GM21423 (cell line): ENCODE results near the gene RNF31.

ENCODE experiments used
- ATAC-seq: cut with Tn5 transposase; IDR thresholded peaks from one replicate; pipeline ENCODE4 v1.9.1; 2021; ENCODE audit warnings: mild to moderate bottlenecking, moderate library complexity; ENCODE audit not compliant: unreplicated experiment

The RNF31 gene

DNA sequence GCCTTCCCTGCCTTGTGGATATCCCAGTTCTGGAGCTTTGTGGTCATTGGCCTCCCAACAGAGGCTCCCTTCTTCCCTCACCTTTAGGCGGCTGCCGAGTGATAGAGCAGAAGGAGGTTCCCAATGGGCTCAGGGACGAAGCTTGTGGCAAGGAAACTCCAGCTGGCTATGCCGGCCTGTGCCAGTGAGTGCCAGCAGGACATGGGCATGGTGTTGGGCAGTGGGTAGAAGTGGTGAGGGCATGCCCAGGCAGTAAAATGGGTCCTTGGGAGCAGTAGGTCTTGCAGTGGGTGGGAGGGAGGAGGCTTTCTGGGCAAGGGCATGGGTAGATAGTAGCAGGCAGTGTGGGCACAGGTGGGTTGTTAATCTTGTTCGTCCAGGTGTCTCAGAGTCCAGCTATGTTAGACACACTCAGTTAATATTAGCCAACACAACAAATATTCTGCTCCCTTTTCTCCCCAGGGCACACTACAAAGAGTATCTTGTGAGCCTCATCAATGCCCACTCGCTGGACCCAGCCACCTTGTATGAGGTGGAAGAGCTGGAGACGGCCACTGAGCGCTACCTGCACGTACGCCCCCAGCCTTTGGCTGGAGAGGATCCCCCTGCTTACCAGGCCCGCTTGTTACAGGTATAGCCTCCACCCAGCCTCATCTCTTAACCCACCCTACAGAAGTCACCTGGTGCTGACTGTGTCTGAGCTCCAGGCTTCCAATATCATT is 12.6 kb downstream of the RNF31 start:
- no peak for ATAC-seq

DNA sequence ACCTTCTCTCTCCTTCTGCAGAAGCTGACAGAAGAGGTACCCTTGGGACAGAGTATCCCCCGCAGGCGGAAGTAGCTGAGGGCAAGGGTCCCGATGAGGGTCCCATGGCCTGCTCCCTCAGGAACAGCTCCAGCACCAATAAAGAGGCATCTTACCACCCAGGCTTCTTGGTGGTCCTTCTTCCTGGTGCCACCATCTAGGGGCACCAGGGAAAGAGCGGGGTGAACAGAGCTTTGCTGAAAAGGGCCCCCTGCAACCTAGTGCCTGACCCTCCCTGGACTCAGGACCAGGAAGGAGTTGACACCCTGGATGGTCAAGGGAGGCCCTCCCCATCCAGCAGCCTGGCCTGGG is 13.2 kb downstream of the RNF31 start:
- ATAC-seq = no peak

DNA sequence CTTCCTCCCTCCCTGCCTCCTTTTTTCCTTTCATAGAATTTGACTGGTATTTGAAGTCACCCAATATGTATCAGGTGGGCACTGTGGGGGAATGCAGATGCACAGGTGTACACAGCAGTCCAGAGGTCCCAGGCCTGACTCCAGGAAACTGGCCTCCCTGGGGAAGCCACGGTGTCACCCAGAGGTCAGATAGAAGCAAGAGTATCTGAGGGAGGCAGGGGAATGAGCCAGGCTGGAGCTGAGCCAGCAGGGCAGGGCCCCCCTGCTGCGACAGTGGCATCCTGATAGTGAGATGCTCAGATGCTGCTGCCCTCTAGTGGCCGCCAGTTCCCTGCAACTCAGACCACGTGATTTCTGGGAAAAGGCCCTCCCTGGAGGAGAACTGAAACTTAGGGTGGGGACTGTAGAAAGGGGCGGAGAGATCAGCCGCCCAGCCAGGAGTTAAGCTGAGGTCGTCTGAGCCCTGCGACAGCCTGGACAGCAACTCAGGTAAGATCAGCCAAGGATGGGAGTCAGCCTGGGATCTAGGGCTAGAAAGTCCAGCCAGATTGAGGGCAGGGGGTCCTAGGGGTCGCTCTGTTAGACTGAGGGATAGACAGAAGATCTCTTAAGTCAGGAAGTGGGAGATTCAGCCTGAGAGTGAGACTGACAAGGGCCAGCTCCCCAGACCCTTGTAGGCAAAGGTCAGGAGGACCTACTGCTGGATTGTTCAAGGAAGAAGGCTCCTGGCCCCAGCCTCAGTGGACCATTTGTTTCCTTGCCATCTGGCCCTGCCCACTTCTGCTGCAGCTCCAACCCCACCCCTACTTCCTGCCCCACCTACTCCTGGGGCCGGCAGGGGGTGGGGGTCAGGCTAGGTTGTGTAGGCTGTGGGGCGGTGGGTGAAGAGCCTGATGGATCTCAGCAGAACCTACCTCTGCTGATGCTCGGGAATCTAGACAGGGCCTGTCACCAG is 13.8 kb downstream of the RNF31 start, which contains the start of gene IRF9:
Gene IRF9 (plus strand): TSS at position 416 of the 955 bp plus-strand sequence. CDS start 880 bp downstream, outside the sequence.
- peak; percentile 79 for ATAC-seq

GRCh38 chr14:24162093-24162492 is 14.8 kb downstream of the RNF31 start:
- no peak for ATAC-seq

DNA sequence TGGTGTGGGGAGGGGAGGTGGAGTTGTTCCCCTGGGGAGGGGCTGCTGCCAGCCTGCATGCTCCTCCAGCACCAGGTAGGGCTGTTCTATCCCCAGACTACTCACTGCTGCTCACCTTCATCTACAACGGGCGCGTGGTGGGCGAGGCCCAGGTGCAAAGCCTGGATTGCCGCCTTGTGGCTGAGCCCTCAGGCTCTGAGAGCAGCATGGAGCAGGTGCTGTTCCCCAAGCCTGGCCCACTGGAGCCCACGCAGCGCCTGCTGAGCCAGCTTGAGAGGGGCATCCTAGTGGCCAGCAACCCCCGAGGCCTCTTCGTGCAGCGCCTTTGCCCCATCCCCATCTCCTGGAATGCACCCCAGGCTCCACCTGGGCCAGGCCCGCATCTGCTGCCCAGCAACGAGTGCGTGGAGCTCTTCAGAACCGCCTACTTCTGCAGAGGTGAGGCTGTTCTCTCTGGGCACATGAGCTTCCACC is 17.3 kb downstream of the RNF31 start:
- no peak for ATAC-seq

DNA sequence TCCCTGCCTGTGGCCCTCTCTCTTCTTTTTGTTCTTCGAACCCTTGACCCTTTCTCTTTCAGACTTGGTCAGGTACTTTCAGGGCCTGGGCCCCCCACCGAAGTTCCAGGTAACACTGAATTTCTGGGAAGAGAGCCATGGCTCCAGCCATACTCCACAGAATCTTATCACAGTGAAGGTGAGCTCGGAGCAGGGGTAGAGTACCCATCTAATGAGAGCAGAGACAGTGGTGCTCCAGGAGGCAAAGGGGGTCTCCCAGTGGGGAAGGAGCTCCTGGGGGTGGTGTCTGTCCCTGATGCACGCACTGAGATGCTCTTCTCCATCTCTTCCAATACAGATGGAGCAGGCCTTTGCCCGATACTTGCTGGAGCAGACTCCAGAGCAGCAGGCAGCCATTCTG is 18.5 kb downstream of the RNF31 start:
- no peak for ATAC-seq

DNA sequence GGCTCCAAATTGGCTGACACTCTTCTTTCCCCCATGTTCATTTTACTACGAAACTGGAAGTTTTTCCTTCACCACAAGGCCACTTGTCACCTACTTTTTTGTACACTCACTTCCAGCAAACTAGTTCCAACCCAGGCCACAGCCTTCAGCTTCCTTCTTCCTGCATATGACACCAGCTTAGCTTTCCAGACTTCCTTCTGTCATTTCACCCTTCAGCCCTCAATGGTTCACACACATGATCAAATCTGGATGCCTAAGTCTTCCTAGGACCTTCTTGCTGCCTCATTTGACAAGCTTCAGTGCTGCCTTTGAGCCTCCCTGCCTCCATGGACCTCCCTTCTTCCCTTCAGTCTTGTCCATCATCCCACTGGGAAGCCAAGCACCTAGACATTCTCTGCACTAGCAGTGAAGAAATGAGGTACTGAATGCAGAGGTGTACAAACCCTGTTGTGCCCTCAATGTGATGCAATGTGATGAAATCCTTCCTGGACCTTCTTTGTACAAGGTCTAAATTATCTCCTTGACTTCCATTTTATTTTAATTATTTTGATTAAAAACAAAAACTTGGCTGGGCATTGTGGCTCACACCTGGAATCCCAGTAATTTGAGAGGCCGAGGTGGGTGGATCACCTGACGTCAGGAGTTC is 20.3 kb downstream of the RNF31 start:
- ATAC-seq = no peak

- peak; percentile 83 for ATAC-seq
Measured at GRCh38 chr14:24171422-24172260, 24.3 kb downstream of the RNF31 start, which contains the start of gene REC8. TSS of gene REC8 (plus strand) at chr14:24172080. CDS start at chr14:24172553, 473 bp downstream.

- no peak for ATAC-seq
Measured at GRCh38 chr14:24172261-24172860, 25.1 kb downstream of the RNF31 start.

DNA sequence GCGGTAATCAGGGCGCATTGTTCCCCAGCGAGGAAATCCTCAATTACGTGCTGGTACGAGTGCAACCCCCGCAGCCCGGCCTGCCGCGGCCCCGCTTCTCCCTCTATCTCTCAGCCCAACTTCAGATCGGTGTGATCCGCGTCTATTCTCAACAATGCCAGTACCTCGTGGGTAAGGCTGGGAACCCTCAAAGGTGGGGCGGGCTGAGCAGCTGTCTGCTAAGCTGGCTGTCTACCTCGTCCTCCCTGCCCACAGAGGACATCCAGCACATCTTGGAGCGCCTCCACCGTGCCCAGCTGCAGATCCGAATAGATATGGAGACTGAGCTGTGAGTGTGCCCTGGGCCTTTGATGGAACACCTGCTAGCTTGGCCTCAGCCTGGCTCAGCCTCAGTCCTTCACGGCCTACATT is 25.6 kb downstream of the RNF31 start:
- no peak for ATAC-seq

GRCh38 chr14:24176599-24176998 is 29.3 kb downstream of the RNF31 start:
- no peak for ATAC-seq

GRCh38 chr14:24177041-24177825 is 29.9 kb downstream of the RNF31 start:
- ATAC-seq = no peak

- no peak for ATAC-seq
Measured at GRCh38 chr14:24177891-24178290, 30.6 kb downstream of the RNF31 start.

GRCh38 chr14:24178399-24179178 is 31.3 kb downstream of the RNF31 start:
- ATAC-seq = no peak

DNA sequence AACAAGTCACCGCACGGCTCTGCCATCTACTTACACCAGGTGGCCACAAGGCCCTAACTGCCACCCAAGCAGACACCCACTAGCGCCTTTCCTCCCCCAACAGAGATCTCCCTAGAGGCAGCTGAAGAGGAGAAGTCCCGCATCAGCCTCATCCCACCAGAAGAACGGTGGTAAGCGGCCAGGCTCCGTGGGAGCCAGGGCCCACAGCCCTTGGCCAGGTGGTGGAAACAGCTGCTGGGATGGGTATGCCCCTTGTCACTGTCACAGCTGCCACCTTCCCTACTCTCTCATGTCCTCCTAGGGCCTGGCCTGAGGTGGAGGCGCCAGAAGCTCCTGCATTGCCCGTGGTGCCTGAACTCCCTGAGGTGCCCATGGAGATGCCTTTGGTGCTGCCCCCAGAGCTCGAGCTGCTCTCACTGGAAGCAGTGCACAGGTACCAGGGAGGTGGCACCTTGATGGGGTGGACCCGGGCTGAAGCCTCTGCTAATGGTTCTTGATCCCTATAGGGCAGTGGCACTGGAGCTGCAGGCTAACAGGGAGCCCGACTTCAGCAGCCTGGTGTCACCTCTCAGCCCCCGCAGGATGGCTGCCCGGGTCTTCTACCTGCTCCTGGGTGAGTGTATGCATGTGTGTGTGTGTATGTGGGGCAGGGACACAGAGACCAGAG is 32.1 kb downstream of the RNF31 start:
- no peak for ATAC-seq

GRCh38 chr14:24179961-24180796 is 32.9 kb downstream of the RNF31 start:
- no peak for ATAC-seq
